ENCODE results near the gene ELF4. TPM values are rescaled to one million over a fixed set of nuclear protein-coding genes. Genes with fewer than 3 reads are reported as not detected.
A peak's percentile ranks its signal among the peaks of the same experiment; 100 is the strongest.

ELF4 gene
- total RNA-seq, 1 donor from 2014 or later, result 31.2 TPM

DNA sequence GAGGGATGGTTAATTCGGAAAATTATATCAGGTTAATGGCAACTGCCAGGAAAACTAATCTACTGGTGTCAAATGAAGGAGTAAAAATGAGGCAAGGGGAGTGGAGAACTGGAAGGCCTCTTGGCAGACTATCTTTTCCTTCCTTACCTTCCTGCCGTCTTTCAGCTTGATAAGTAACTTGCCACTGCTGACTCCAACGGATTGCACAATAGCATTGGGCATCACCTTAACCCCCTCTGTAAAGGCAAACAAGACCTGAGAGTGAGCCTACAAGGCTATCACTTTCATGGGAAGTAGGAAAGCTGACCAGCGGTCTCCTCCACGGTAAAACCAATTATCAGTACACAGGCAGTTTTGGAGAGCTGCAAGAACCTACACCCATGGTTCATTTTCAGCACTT, 26.2 kb upstream of the ELF4 start:
- TF ChIP-seq EZH2 (IDR thresholded peaks at IDR 0.05; ENCODE audit: insufficient read depth, low read length) (no peak), CTCF (IDR thresholded peaks at IDR 0.05; ENCODE audit: insufficient read depth, low read depth, low read length) (no peak)
- H3K9ac ChIP-seq (ENCODE audit: low read length), result no peak overlapping the region

DNA sequence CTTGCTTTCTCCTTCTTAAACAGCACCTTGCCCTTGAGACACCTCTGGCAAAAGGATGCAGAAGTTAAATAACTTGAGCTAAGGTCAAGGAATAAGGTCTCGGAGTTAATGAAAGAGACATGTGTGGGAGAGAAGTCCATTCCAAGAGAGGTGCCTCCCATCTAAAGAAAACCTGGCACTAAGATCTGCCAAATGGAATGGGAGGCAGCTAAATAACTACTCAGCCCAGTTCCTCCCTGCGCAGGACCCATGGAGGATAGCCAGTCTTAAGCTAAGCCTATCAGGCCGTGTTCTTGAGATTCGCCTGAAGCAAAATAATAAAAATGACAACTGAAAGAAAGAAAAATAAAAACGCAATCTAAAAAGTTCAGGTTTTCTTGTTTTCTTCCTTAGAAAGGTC, 20.7 kb upstream of the ELF4 start:
- Mint-ChIP-seq H3K27ac (ENCODE audit: unreplicated experiment) (no peak overlapping the region), H3K36me3 (ENCODE audit: low read depth, unreplicated experiment) (peaks cover 6% of the 10 kb centered on the region), H3K9me3 (ENCODE audit: unreplicated experiment) (no peaks in the 10 kb centered on the region), H3K4me3 (ENCODE audit: unreplicated experiment) (no peak overlapping the region), H3K4me1 (ENCODE audit: low read depth, unreplicated experiment) (no peaks in the 10 kb centered on the region), H3K27me3 (ENCODE audit: low read depth, unreplicated experiment) (no peaks in the 10 kb centered on the region)
- no peaks in the 10 kb centered on the region for H4K20me1 ChIP-seq (ENCODE audit: insufficient read depth, low read length)
- peak; percentile 82 for FAIRE-seq
- H3K4me1 ChIP-seq (ENCODE audit: insufficient read depth, low read length), result no peaks in the 10 kb centered on the region
- no peak overlapping the region for H3K4me3 ChIP-seq (ENCODE audit: insufficient read depth, low read depth, low read length)
- H3K27ac ChIP-seq (ENCODE audit: low read depth, low read length), result no peak overlapping the region
- H3K36me3 ChIP-seq (ENCODE audit: insufficient read depth, low read length), result peaks cover 23% of the 10 kb centered on the region
- no peak for DNase-seq (ENCODE audit: low read depth)
- H3K27me3 ChIP-seq (ENCODE audit: insufficient read depth, low read length), result no peaks in the 10 kb centered on the region
- no peaks in the 10 kb centered on the region for H3K79me2 ChIP-seq (ENCODE audit: insufficient read depth, low read length)
- H3K9ac ChIP-seq (ENCODE audit: low read length), result no peak overlapping the region
- no peak for TF ChIP-seq EZH2 (IDR thresholded peaks at IDR 0.05; ENCODE audit: insufficient read depth, low read length)
- no peak for TF ChIP-seq CTCF (IDR thresholded peaks at IDR 0.05; ENCODE audit: insufficient read depth, low read depth, low read length)
- no peak overlapping the region for H2AFZ ChIP-seq (ENCODE audit: low read depth, low read length)
- no peak overlapping the region for H3K4me2 ChIP-seq (ENCODE audit: low read length)
- no peaks in the 10 kb centered on the region for H3K9me3 ChIP-seq (ENCODE audit: insufficient read depth, low read depth, low read length)

More for the DNA sequence above, 26.2 kb upstream of the ELF4 start:
- peaks cover 21% of the 10 kb centered on the region for H3K36me3 ChIP-seq (ENCODE audit: insufficient read depth, low read length)
- no peaks in the 10 kb centered on the region for H3K79me2 ChIP-seq (ENCODE audit: insufficient read depth, low read length)
- H3K4me3 Mint-ChIP-seq (ENCODE audit: unreplicated experiment), result no peak overlapping the region
- H3K4me1 Mint-ChIP-seq (ENCODE audit: low read depth, unreplicated experiment), result peaks cover 4% of the 10 kb centered on the region
- DNase-seq (ENCODE audit: low read depth) (no peak), FAIRE-seq (no peak)
- H3K27ac Mint-ChIP-seq (ENCODE audit: unreplicated experiment), result no peak overlapping the region
- no peaks in the 10 kb centered on the region for H3K27me3 Mint-ChIP-seq (ENCODE audit: low read depth, unreplicated experiment)
- H3K9me3 ChIP-seq (ENCODE audit: insufficient read depth, low read depth, low read length), result no peaks in the 10 kb centered on the region
- H3K4me2 ChIP-seq (ENCODE audit: low read length), result no peak overlapping the region
- H3K9me3 Mint-ChIP-seq (ENCODE audit: unreplicated experiment), result no peaks in the 10 kb centered on the region
- no peaks in the 10 kb centered on the region for H3K27me3 ChIP-seq (ENCODE audit: insufficient read depth, low read length)
- H3K36me3 Mint-ChIP-seq (ENCODE audit: low read depth, unreplicated experiment), result peaks cover 2% of the 10 kb centered on the region
- no peak overlapping the region for H2AFZ ChIP-seq (ENCODE audit: low read depth, low read length)
- H3K27ac ChIP-seq (ENCODE audit: low read depth, low read length), result no peak overlapping the region
- H4K20me1 ChIP-seq (ENCODE audit: insufficient read depth, low read length), result no peaks in the 10 kb centered on the region
- H3K4me3 ChIP-seq (ENCODE audit: insufficient read depth, low read depth, low read length), result no peak overlapping the region
- H3K4me1 ChIP-seq (ENCODE audit: insufficient read depth, low read length), result no peaks in the 10 kb centered on the region

DNA sequence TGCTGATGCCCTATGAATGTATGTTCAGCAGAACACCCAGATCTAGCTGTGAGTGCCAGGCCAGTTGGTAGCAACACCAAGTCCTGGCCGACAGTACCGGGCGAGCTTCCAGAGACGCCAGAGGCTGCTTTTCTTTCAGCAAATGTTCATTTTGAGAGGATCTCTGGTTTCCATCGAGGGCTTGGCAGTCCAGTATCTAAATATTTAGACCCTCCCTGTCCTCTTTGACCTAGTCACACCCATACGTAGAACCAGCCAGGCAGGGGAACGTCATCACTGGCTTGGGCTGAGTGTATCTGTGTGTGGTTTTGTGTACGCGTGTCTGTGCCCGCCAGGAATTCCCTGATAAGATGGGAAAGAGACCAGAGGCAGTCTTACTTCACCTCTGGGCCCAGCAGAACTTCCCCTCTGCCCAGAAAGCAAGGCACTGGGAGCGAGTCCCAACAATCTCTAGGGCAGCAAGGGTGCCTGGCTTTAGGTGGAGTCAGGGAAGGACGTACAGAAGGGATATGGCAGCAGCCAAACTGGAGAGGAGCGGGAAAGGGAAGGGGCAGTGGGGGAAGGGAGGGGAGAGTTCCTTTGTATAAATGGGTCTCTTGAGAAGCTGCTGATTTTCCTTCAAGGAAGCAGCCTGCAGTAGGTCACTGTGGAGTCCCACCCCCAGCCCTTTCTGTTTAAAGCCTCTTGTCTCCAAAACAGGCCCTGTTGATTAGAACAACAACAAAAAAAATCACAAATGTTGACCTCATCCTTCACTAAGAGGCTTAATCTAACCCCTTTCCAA, 15.0 kb upstream of the ELF4 start:
- DNase-seq (ENCODE audit: low read depth) (no peak), FAIRE-seq (no peak)
- Histone ChIP-seq H3K4me1 (ENCODE audit: insufficient read depth, low read length) (peaks cover 3% of the 10 kb centered on the region), H3K4me2 (ENCODE audit: low read length) (no peak overlapping the region), H2AFZ (ENCODE audit: low read depth, low read length) (no peak overlapping the region), H3K9ac (ENCODE audit: low read length) (no peak overlapping the region), H3K27me3 (ENCODE audit: insufficient read depth, low read length) (no peaks in the 10 kb centered on the region), H3K27ac (ENCODE audit: low read depth, low read length) (no peak overlapping the region), H3K36me3 (ENCODE audit: insufficient read depth, low read length) (peaks cover 8% of the 10 kb centered on the region), H3K4me3 (ENCODE audit: insufficient read depth, low read depth, low read length) (no peak overlapping the region), H4K20me1 (ENCODE audit: insufficient read depth, low read length) (no peaks in the 10 kb centered on the region), H3K79me2 (ENCODE audit: insufficient read depth, low read length) (no peaks in the 10 kb centered on the region), H3K9me3 (ENCODE audit: insufficient read depth, low read depth, low read length) (no peaks in the 10 kb centered on the region)
- no peak for TF ChIP-seq EZH2 (IDR thresholded peaks at IDR 0.05; ENCODE audit: insufficient read depth, low read length)
- TF ChIP-seq CTCF (IDR thresholded peaks at IDR 0.05; ENCODE audit: insufficient read depth, low read depth, low read length), result no peak
- no peak overlapping the region for H3K27ac Mint-ChIP-seq (ENCODE audit: unreplicated experiment)
- H3K9me3 Mint-ChIP-seq (ENCODE audit: unreplicated experiment), result no peaks in the 10 kb centered on the region
- no peaks in the 10 kb centered on the region for H3K4me1 Mint-ChIP-seq (ENCODE audit: low read depth, unreplicated experiment)
- H3K36me3 Mint-ChIP-seq (ENCODE audit: low read depth, unreplicated experiment), result peaks cover 8% of the 10 kb centered on the region
- no peak overlapping the region for H3K4me3 Mint-ChIP-seq (ENCODE audit: unreplicated experiment)
- H3K27me3 Mint-ChIP-seq (ENCODE audit: low read depth, unreplicated experiment), result no peaks in the 10 kb centered on the region
